Bronchial epithelial cell (primary cell): ENCODE measurements around the gene ITPRIPL2. TPM values are rescaled to one million over a fixed set of nuclear protein-coding genes. Genes with fewer than 3 reads are reported as not detected.

Experiments used
- DNase-seq: peaks from one replicate; pipeline ENCODE4 v3.0.0-alpha.2; 2010; ENCODE audit warnings: low read depth
- FAIRE-seq: peaks from 2 replicates; lab custom pipeline; 2011; peaks lifted over from hg19 to GRCh38; lab: Jason Lieb, UNC
- H3K27me3 ChIP-seq: 2 replicates; pipeline ENCODE4 v1.5.1; 2011; ENCODE audit warnings: low read length; ENCODE audit not compliant: control insufficient read depth, insufficient read depth
- H3K36me3 ChIP-seq: 2 replicates; pipeline ENCODE4 v1.5.1; 2011; ENCODE audit warnings: low read length; ENCODE audit not compliant: control insufficient read depth, insufficient read depth
- H3K4me3 ChIP-seq: 2 replicates; pipeline ENCODE4 v1.5.1; 2011; ENCODE audit warnings: mild to moderate bottlenecking, low read depth, low read length, control low read depth
- total RNA-seq: library from RNA; depleted of rRNA; stranded (reverse); fragments of >200 nt; gene quantifications from 2 replicates; pipeline ENCODE4 v1.2.1, GENCODE V29; 2014
- TF ChIP-seq, protein P1 (sequence below): IDR thresholded peaks from 2 replicates; pipeline ENCODE4 v1.5.1; 2011; ENCODE audit warnings: mild to moderate bottlenecking, moderate library complexity, low read length, control low read depth, inconsistent platforms; ENCODE audit not compliant: insufficient read depth, severe bottlenecking

Gene ITPRIPL2
- total RNA-seq, 1 donor from 2014 or later: 18.7 TPM

- Histone ChIP-seq H3K36me3 (peaks cover 8% of the 10 kb centered on the region), H3K27me3 (no peaks in the 10 kb centered on the region), H3K4me3 (no peak overlapping the region)
- TF ChIP-seq, protein P1, sequence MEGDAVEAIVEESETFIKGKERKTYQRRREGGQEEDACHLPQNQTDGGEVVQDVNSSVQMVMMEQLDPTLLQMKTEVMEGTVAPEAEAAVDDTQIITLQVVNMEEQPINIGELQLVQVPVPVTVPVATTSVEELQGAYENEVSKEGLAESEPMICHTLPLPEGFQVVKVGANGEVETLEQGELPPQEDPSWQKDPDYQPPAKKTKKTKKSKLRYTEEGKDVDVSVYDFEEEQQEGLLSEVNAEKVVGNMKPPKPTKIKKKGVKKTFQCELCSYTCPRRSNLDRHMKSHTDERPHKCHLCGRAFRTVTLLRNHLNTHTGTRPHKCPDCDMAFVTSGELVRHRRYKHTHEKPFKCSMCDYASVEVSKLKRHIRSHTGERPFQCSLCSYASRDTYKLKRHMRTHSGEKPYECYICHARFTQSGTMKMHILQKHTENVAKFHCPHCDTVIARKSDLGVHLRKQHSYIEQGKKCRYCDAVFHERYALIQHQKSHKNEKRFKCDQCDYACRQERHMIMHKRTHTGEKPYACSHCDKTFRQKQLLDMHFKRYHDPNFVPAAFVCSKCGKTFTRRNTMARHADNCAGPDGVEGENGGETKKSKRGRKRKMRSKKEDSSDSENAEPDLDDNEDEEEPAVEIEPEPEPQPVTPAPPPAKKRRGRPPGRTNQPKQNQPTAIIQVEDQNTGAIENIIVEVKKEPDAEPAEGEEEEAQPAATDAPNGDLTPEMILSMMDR: peak; percentile 82
- DNase-seq (peak; percentile 57), FAIRE-seq (no peak)
Observed at GRCh38 chr16:19071811-19072777, 41.7 kb upstream of the ITPRIPL2 start.

GRCh38 chr16:19073344-19073743, 40.4 kb upstream of the ITPRIPL2 start:
- Histone ChIP-seq H3K36me3 (peaks cover 8% of the 10 kb centered on the region), H3K27me3 (no peaks in the 10 kb centered on the region), H3K4me3 (no peak overlapping the region)
- TF ChIP-seq, protein P1: no peak
- FAIRE-seq: no peak
- no peak for DNase-seq

- peaks cover 8% of the 10 kb centered on the region for H3K36me3 ChIP-seq
- TF ChIP-seq, protein P1: no peak
- no peaks in the 10 kb centered on the region for H3K27me3 ChIP-seq
- no peak overlapping the region for H3K4me3 ChIP-seq
- DNase-seq (no peak), FAIRE-seq (no peak)
Observed at GRCh38 chr16:19073863-19074262, 39.9 kb upstream of the ITPRIPL2 start.

DNA sequence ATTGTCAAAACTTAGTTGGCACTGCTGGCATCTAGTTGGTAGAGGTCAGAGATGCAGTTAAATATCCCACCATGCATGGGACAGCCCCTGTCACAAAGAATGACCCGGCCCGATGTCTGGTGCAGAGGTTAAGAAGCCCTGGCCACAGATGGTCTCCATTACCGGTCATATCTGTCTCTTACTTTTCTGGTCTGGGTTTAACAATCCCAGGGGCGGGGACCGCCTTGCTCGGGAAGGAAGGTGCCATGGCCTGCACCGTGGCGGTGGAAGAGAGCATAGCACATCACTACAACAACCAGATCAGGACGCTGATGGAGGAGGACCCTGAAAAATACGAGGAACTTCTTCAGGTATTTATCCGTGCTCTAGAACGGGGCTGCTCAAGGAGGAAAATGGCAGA, 38.3 kb upstream of the ITPRIPL2 start:
- FAIRE-seq (peak; percentile 32), DNase-seq (no peak)
- Histone ChIP-seq H3K4me3 (no peak overlapping the region), H3K36me3 (peaks cover 9% of the 10 kb centered on the region), H3K27me3 (no peaks in the 10 kb centered on the region)
- TF ChIP-seq, protein P1: no peak

DNA sequence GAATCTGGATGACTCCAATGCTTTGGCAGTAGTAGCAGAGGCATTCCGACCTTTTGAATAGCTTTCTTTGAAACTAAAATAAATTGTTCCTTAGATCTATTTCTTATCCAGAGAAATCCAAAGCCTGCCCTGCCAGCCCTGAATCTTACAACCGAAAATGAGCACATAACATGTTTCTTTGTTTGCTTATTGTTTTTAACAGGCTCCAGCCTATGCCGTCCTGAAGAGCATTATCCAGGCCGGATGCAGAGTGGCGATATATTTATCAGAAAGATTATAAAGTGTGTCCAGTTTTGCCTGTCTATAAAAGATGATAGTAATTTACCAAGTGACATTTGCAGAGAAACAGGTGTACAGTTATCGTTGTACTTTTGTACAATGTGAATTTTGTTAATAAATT, 35.9 kb upstream of the ITPRIPL2 start:
- Histone ChIP-seq H3K36me3 (peaks cover 7% of the 10 kb centered on the region), H3K4me3 (no peak overlapping the region), H3K27me3 (no peaks in the 10 kb centered on the region)
- no peak for DNase-seq
- no peak for FAIRE-seq
- TF ChIP-seq, protein P1: no peak
